HG03571 (cell line): ENCODE measurements around the gene FUT3.
"Not testable (repeated sequence)": the region's sequence is repeated elsewhere in the genome, so short reads cannot be mapped to it uniquely, and the experiment has no call there.

Source experiments
- ATAC-seq: cut with Tn5 transposase; IDR thresholded peaks from one replicate; pipeline ENCODE4 v1.9.1; 2021; ENCODE audit not compliant: unreplicated experiment

Gene FUT3

GRCh38 chr19:5851302-5851701, at the start of gene FUT3:
Gene FUT3, minus strand, starts transcription at chr19:5851449.
- ATAC-seq, result no peak

- no peak for ATAC-seq
Observed at GRCh38 chr19:5900976-5901375, 49.7 kb upstream of the FUT3 start.

- no peak for ATAC-seq
Observed at GRCh38 chr19:5899728-5900526, 48.7 kb upstream of the FUT3 start.

- no peak for ATAC-seq
Observed at GRCh38 chr19:5897189-5897969, 46.1 kb upstream of the FUT3 start.

- ATAC-seq, result no peak
Observed at GRCh38 chr19:5896365-5897076, 45.3 kb upstream of the FUT3 start.

GRCh38 chr19:5895890-5896289, 44.6 kb upstream of the FUT3 start:
- no peak for ATAC-seq

GRCh38 chr19:5895409-5895808, 44.2 kb upstream of the FUT3 start:
- no peak for ATAC-seq

- no peak for ATAC-seq
Observed at GRCh38 chr19:5894704-5895349, 43.6 kb upstream of the FUT3 start.

- no peak for ATAC-seq
Observed at GRCh38 chr19:5893907-5894703, 42.9 kb upstream of the FUT3 start.

GRCh38 chr19:5893296-5893903, 42.2 kb upstream of the FUT3 start:
- no peak for ATAC-seq

GRCh38 chr19:5892772-5893275, 41.6 kb upstream of the FUT3 start:
- no peak for ATAC-seq

- no peak for ATAC-seq
Observed at GRCh38 chr19:5891938-5892771, 40.9 kb upstream of the FUT3 start.

- no peak for ATAC-seq
Observed at GRCh38 chr19:5891572-5891937, 40.3 kb upstream of the FUT3 start.

GRCh38 chr19:5890099-5890498, 38.9 kb upstream of the FUT3 start:
- no peak for ATAC-seq

- no peak for ATAC-seq
Observed at GRCh38 chr19:5889288-5889971, 38.2 kb upstream of the FUT3 start.

- ATAC-seq, result not testable (repeated sequence)
Observed at GRCh38 chr19:5884065-5884811, 33.0 kb upstream of the FUT3 start.

- ATAC-seq, result not testable (repeated sequence)
Observed at GRCh38 chr19:5883157-5883873, 32.1 kb upstream of the FUT3 start.
